Raji (cell line): ENCODE results near the gene USP40.

Source experiments
- POLR2A ChIP-seq: IDR thresholded peaks from 2 replicates; pipeline ENCODE4 v1.6.1; 2011; ENCODE audit warnings: low read depth, low read length, control low read depth; ENCODE audit not compliant: insufficient read depth

USP40 gene

GRCh38 chr2:233450864-233451575, 115.6 kb downstream of the USP40 start:
- no peak for TF ChIP-seq POLR2A

DNA sequence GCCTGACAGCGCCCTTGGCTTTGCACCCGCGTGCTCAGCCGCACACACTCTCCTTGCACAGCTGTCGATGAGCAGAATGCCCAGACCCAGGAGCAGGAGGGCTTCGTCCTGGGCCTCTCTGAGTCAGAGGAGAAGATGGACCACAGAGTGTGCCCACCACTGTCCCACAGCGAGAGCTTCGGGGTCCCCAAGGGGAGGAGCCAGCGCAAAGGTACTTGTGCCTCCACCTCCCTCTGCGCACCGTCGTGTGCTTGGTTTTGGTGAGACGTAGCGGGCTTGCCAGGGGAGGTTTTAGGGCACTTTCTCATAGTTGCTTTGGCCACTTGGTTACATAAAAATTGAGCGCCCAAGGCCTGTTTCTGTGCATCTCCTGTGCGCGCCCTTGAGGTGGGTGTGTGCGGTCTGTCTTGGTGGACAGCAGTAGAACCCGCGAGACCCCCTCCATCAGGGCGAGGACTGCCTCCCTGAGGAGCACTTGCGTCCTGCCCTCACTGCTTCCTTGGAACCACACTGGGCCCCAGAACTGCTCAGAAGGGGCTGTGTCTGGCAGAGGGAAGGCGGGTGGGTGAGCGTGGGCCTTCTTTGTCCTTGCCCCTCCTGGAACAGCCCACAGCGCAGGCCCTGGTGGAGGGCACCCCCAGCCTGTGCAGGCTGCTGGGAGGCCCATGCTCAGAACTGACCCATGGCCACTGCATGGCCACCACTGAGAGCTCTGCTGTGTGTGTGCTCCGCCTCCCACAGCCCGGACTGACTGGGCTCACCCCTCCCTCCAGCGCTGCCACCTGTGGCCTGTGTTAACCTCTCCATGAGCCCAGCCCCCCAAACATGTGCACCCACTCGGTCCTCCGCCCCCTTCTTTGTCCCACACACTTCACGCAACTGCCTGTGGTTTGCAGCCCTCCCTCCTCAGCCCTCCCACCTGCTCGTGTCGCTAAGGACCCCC, 116.4 kb downstream of the USP40 start:
- no peak for TF ChIP-seq POLR2A

DNA sequence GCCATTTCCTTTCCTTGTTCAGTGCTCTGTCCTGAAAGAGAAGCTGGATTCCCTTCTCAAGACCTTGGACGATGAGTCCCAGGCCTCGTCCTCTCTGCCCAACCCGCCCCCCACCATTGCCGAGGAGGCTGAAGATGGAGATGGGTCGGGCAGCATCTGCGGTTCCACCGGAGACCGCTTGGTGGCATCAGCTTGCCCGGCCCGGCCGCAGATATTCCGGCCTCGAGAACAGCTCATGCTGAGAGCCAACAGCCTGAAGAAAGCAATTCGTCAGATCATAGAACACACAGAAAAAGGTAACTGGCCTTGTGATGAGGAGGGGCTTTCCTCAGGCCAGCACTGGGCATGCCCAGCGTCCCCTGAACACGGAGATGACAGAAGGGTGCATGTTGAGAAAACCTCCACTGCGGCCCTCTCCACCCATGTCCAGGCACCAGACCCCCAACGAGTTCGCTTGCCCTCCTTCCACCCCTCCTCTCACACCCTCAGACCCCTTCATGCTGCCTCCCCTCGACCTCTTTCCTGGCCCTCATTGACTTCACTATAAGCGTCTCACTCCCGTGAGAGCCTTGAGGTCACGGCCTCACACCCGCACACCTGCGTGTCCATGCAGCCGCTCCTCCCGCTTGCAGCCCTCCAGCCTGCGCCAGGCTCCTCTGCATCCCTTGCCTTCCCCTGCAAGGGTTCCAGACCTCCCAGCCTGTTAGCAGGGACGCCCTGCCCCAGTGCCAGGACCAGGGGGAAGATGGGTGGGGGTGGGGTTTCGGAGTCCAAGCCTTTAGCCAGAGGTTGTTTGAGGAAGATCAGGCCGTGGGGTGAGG, 117.3 kb downstream of the USP40 start:
- TF ChIP-seq POLR2A, result no peak

DNA sequence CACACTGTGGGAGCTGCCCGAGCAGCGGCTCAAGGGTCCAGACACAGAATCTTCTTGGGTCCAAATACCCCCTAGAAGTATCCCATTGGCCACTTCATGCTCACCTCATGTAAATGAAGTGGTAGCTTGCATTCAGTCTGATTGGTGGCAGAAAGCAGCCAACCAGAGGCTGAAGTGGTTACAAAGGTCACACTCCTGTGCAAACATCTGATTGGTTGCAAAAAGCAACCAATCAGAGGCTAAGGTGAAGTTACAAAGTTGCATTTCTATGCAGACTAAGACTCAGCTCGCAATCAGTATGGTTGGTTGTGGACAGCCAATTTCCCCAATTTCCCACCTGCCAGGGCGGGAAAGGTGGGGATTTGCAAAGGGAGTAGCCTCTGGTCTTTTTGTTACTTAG, 118.0 kb downstream of the USP40 start:
- no peak for TF ChIP-seq POLR2A

- no peak for TF ChIP-seq POLR2A
Observed at GRCh38 chr2:233448220-233448559, 118.4 kb downstream of the USP40 start.

DNA sequence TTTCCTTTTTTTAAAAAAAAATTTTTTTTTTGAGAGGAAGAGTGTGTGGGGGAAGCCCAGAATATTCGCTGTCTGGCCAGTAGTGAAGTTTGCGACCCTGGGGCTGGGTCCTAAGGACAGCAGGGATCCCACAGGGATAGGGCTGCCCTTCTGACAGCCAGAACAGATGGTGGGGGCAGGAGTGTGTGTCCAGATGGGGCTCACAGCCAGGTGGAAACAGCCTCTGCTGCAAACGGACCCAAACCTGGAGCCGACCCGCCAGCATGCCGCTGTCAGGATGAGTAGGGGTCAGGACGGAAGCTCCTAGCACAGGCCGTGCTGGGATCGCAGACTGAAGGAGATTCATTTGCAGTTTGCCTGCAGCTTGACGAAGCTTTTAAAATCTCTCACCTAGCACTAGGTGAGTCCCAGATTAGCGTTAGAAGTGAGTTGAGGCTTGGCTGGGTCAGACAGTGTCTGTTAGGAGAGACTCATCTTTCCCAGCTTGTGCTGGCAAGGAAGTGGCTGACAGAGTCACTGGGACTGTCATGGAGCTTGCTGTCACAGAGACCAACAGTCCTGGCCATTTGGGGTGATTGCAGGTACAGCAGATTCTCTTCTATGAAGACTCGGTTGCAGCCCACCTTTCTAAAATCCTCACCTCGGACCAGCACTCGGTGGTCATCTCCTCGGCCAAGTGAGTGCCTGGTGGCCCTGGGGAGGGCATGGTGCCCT, 118.9 kb downstream of the USP40 start:
- TF ChIP-seq POLR2A, result no peak

- TF ChIP-seq POLR2A, result no peak
Observed at GRCh38 chr2:233446606-233447305, 119.8 kb downstream of the USP40 start.

DNA sequence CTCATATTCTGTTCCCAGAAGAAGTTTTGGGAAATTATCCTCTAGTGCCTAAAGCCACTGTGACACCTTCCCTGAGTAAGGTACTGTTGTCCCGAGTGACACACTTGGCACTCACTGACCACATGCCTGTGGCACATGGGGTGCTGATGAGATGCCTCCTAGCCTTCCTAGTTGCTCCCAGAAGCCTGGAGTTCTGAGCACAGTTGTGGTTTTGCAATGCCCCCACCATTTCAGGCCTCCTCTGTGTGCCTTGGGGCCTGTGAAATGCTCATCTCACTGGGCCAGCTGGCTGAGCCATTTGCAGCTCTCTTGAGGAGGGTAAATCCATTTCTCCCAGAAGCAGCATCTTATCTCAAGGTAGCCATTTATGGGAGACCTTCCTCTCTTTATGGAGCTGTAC, 120.5 kb downstream of the USP40 start:
- TF ChIP-seq POLR2A, result no peak

DNA sequence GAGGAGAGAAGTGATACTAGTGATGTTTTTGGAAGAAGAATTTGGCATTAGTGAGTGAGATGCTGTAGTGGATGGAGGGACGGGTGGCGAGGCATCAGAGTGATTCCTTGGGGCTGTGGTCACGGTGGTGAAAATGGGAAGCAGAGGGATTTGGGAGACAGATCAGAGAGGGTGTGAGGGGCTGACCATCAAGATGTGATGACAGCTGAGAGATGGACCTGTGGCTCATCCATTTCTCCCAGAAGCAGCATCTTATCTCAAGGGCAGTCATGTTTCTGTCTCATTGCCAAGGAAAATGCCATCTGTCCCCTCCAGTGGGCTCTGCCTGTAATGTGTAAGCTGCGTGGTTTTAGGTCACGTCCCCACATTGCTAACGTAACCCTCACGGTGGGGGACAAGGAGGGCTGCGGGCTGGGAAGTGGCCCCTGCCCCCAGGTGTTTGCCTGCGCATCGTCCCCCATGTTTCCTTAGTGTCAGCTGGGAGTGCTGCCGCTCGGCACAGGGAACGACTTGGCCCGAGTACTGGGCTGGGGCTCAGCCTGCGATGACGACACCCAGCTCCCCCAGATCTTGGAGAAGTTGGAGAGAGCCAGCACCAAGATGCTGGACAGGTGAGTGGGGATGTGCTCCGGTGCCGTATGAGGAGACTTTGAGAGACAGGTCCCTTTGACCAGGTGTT, 121.3 kb downstream of the USP40 start:
- TF ChIP-seq POLR2A, result no peak

GRCh38 chr2:233444501-233444900, 122.1 kb downstream of the USP40 start:
- TF ChIP-seq POLR2A, result no peak

GRCh38 chr2:233443511-233444183, 122.9 kb downstream of the USP40 start:
- TF ChIP-seq POLR2A, result no peak

- TF ChIP-seq POLR2A, result no peak
Observed at GRCh38 chr2:233442028-233442310, 124.6 kb downstream of the USP40 start.
